ENCODE measurements around the gene THAP9.
"Not testable (repeated sequence)": the region's sequence is repeated elsewhere in the genome, so short reads cannot be mapped to it uniquely, and the experiment has no call there.

Gene THAP9

DNA sequence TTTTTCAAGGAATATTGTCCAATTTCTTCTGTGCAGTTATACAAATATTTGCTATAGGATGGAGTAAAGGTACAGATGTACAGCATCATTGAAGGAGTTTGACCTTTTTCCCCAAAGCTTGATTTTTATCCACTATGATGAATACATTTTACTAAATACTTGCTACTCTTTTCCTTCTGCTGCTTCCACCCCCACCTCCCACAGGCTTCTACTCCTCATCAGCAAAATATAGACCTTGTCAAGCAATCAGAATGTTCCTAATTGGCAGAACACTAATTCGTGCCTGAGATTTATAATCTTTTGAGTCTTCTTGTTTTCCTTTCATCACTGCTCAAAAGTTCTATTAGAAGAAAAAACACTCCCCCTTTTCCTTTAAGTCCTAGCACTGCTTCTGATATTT lies 3.8 kb upstream of the THAP9 start:
- DNase-seq (ENCODE audit: low spot score), result no peak

DNA sequence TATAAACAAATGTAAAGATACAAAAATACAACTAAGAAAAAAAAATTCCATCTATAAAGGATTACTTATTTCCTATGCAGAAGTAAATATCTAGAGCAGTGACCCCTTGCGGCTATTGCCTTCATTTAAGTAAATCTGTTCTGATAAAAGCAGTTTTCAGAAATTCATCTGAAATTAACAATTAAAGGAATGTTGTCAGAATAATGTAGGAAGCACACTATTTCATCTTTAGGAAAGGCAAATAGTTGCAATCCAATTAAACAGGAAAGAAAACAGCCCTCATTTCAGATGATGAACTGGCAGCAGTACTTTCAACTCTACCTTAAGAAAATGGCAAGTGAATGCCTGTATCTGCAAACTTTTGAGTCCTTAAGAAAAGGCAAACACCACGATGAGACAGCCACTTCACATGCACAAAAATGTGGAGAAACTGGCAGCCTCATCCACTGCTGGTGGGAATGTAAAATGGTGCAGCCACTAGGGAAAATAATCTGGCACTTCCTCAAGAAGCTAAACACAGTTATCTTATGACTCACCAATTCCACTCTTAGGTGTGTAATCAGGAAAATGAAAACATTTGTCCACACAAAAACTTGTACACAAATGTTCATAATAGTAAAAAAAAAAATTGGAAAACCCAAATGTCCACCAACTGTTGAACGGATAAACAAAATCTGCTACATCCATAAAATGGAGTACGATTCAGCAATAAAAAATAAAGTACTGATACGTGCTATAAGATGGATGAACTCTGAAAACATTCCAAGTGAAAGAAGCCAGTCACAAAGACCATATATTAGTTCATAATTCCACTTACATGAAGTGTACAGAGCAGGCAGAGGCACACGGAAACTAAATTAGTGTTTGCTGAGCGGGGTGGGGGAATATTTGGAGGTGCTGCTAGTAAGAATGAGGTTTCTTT lies 2.0 kb upstream of the THAP9 start:
- DNase-seq (ENCODE audit: low spot score), result peak; percentile 75

DNA sequence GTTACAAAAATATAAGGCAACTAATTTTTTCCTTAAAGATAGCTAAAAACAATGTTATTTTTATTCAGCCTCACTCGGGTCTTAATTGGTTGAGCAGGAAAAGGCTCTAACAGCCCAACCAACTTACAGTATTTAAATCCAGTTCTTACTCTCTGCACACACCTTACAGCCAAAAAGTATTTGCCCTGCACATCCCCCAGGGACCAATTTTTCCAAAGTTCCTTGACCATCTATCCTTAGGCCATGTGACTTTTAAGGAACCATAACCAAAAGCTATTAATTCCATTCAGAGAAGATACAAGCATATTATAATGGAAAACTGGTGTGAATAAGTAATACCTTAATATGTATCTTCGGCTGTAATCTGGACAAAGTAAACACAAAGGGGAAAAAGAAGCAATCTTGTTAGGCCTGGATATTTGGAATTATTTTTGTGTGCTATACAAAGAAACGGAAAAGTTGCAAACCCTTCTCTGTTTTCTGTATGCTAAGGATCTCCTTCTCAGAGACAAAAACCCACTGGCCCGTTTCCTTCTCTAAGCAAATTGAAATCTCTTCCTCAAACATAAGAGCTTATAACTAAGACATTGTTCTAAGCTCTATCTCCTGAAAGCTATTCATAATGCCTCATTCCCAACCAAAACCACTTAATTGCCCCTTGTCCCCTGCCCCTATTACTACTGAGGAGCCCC lies 1.0 kb upstream of the THAP9 start:
- no peak for DNase-seq (ENCODE audit: low spot score)

GRCh38 chr4:82900066-82900410 lies 497 bp upstream of the THAP9 start:
- DNase-seq (ENCODE audit: low spot score), result no peak

DNA sequence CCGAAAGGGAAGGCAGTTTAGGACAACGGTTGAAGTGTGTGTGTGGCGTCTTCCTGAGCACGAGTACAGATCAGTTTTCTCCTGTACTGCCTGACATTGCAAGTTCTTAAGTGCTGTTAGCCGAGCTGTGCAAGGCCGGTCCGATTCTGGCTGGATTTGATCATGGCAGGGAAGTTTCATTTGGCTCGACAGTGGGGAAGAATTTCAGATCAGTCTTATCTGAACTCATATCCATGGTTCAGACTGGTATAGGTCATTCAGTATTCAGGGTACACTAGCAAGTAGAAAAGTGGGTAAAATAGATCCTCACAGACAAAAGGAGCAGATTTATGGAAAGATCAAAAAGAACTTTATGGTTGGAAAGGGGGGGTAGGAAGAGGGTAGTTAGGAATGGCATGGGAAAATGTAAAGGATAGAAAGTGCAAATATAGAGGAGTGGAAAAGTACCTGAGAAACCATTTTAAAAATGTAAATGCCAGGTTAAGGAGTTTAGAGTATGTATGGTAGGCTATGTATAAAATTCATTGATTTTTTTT lies 716 bp downstream of the THAP9 start:
- no peak for DNase-seq (ENCODE audit: low spot score)

DNA sequence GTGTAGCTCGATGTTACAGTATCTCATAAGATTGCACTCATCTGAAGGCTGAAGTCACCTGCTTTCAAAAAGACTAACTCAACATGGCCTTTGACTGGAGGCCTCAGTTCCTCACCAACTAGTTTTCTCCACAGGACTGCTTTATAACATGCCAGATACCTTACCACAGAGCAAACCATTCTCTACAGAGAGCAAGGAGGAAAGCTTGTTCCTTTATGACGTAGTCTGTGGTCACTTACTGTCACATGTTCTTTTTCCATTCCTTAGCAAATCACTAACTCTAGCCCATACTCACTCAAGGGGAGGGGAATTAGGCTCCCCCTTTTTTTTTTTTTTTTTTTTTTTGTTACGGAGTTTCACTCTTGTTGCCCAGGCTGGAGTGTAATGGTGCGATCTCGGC lies 3.2 kb downstream of the THAP9 start:
- no peak for DNase-seq (ENCODE audit: low spot score)

GRCh38 chr4:82905205-82905604 lies 4.7 kb downstream of the THAP9 start:
- no peak for DNase-seq (ENCODE audit: low spot score)

- no peak for DNase-seq (ENCODE audit: low spot score)
Measured at GRCh38 chr4:82906469-82906868, 5.9 kb downstream of the THAP9 start.

- no peak for DNase-seq (ENCODE audit: low spot score)
Measured at GRCh38 chr4:82909326-82909725, 8.8 kb downstream of the THAP9 start.

GRCh38 chr4:82913305-82913704 lies 12.8 kb downstream of the THAP9 start:
- no peak for DNase-seq (ENCODE audit: low spot score)

- DNase-seq (ENCODE audit: low spot score), result not testable (repeated sequence)
Measured at GRCh38 chr4:82913968-82914367, 13.4 kb downstream of the THAP9 start.

DNA sequence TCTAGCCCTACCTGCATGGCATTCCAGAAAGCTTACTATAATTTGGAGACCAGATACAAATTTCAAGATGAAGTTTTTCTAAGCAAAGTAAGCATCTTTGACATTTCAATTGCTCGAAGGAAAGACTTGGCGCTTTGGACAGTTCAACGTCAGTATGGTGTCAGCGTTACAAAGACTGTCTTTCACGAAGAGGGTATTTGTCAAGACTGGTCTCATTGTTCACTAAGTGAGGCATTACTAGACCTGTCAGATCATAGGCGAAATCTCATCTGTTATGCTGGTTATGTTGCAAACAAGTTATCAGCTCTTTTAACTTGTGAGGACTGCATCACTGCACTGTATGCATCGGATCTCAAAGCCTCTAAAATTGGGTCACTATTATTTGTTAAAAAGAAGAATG lies 17.6 kb downstream of the THAP9 start:
- DNase-seq (ENCODE audit: low spot score), result no peak

DNA sequence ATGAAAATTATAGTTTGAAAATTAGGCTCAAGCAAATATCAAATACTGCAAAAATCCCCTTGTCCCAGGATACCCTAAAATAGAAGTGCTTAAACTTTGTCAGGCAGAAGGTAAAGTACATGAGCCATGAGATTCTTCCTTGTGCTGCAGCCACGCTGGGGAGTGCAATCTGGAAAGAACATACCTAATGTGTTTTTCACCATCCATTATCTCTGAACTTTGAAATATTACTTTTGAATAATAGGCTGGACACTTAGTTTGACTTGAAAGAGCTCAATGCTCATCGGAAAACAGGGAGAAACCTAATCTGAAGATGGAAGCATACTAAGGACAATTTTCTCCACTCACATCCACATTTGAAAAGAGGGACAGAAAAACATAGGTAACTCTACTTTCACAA lies 18.9 kb downstream of the THAP9 start:
- no peak for DNase-seq (ENCODE audit: low spot score)

GRCh38 chr4:82921795-82922194 lies 21.3 kb downstream of the THAP9 start:
- DNase-seq (ENCODE audit: low spot score), result no peak

- no peak for DNase-seq (ENCODE audit: low spot score)
Measured at GRCh38 chr4:82930848-82931755, 30.6 kb downstream of the THAP9 start.

DNA sequence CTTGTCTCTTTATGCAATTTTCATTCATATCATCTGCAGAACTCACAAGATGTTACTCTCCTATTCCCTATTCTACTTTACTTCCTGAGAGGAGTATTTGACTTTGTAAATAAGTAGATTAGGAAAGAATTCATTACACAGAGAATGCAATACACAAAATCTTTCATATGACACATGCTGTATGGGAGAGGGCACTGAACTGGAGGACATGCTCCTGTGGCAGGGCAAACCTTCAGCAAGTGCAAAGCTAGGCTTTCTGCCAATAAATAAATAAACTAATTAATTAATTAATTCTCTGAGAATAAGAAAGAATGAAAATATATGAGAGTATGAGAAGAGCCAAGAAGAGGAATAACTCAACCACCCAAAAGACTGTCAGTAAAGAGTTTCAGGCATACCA lies 33.9 kb downstream of the THAP9 start:
- no peak for DNase-seq (ENCODE audit: low spot score)

GRCh38 chr4:82939414-82939813 lies 38.9 kb downstream of the THAP9 start:
- no peak for DNase-seq (ENCODE audit: low spot score)

GRCh38 chr4:82947498-82947897 lies 47.0 kb downstream of the THAP9 start:
- no peak for DNase-seq (ENCODE audit: low spot score)

- no peak for DNase-seq (ENCODE audit: low spot score)
Measured at GRCh38 chr4:82948647-82949204, 48.2 kb downstream of the THAP9 start.

DNA sequence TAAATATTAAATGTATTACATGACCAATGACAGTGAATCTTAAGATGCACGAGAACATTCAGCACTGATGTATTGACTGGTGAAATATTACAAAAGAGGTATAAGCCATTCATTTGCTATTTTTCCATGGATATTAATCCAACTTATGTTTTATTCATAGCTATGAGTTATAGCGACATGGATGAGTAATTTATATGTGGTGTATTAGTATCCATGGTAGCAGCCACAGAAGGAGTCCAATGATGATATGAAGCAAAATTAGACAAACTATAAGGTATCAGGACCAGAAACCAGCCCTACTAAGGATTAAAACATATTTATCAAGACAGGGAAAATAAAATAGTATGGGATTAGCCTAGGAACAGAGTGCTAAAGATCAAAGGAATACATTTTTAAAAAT lies 50.7 kb downstream of the THAP9 start:
- no peak for DNase-seq (ENCODE audit: low spot score)

- DNase-seq (ENCODE audit: low spot score), result no peak
Measured at GRCh38 chr4:82954212-82954611, 53.7 kb downstream of the THAP9 start.

DNA sequence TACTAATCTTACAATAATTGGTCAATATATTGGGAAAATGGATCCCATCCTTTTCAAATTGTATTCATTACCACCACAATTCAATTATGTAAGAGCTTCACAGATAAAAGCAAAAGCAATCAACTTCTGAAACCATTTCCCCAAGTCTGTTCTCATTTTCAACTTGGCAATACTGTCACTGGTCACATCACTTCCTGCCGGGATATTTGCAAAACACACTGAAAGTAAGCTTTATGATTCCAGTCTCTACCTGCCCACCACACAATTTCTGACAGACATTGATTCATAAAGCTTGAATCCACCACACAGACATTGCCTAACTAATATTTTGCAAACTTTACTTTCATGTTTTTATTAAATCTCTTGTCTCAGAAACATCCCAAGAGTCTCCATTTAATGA lies 56.5 kb downstream of the THAP9 start:
- DNase-seq (ENCODE audit: low spot score), result no peak

All from LoVo (cell line).